Keratinocyte (primary cell): Measurements from ENCODE around the gene NRDE2. TPM values are rescaled to one million over a fixed set of nuclear protein-coding genes. Genes with fewer than 3 reads are reported as not detected.

Source experiments
- DNase-seq: peaks from one replicate; pipeline ENCODE4 v3.0.0-alpha.2; 2011; ENCODE audit warnings: low read depth, missing footprints, low spot score
- FAIRE-seq: peaks from 2 replicates; lab custom pipeline; 2011; peaks lifted over from hg19 to GRCh38; lab: Jason Lieb, UNC
- H2AFZ ChIP-seq: 2 replicates; pipeline ENCODE4 v1.6.0; 2012; ENCODE audit warnings: low read length, control low read depth, inconsistent platforms; ENCODE audit not compliant: control insufficient read depth
- H3K27ac ChIP-seq: 2 replicates; pipeline ENCODE4 v1.5.1; 2011; ENCODE audit warnings: low read length; ENCODE audit not compliant: control insufficient read depth, insufficient read depth
- H3K27me3 ChIP-seq: 3 replicates; pipeline ENCODE4 v1.6.0; 2011; ENCODE audit warnings: low read length; ENCODE audit not compliant: control insufficient read depth, insufficient read depth; ENCODE audit errors: extremely low read depth
- H3K36me3 ChIP-seq, 2 experiments: 2 replicates in 1 of 2; 3 replicates in 1 of 2; pipeline ENCODE4 v1.5.1; 2011; ENCODE audit warnings: low read length in 2 of 2, mild to moderate bottlenecking in 1 of 2; ENCODE audit not compliant: control insufficient read depth in 2 of 2, insufficient read depth in 2 of 2; ENCODE audit errors: extremely low read depth in 1 of 2
- H3K4me1 ChIP-seq: 3 replicates; pipeline ENCODE4 v1.5.1; 2011; ENCODE audit warnings: low read length; ENCODE audit not compliant: control insufficient read depth, insufficient read depth; ENCODE audit errors: extremely low read depth
- H3K4me2 ChIP-seq: 3 replicates; pipeline ENCODE4 v1.6.0; 2011; ENCODE audit warnings: low read depth, low read length; ENCODE audit not compliant: control insufficient read depth, insufficient read depth; ENCODE audit errors: extremely low read depth
- H3K4me3 ChIP-seq, 3 experiments: fragments of 200-600 bp in 1 of 3; sonication (generic) in 1 of 3; 2 replicates in 2 of 3; 3 replicates in 1 of 3; pipeline ENCODE4 v1.5.1; 2011 to 2016; ENCODE audit warnings: low read length in 3 of 3, mild to moderate bottlenecking in 3 of 3, control low read depth in 2 of 3, inconsistent platforms in 1 of 3, low read depth in 1 of 3, mixed read lengths in 1 of 3, mixed run types in 1 of 3, moderate library complexity in 1 of 3; ENCODE audit not compliant: control insufficient read depth in 2 of 3, insufficient read depth in 2 of 3; ENCODE audit errors: extremely low read depth in 1 of 3
- H3K79me2 ChIP-seq: 2 replicates; pipeline ENCODE4 v1.6.0; 2012; ENCODE audit warnings: low read length; ENCODE audit not compliant: control insufficient read depth, insufficient read depth
- H3K9ac ChIP-seq: 3 replicates; pipeline ENCODE4 v1.6.0; 2011; ENCODE audit warnings: low read length; ENCODE audit not compliant: control insufficient read depth, insufficient read depth; ENCODE audit errors: extremely low read depth
- H3K9me1 ChIP-seq: 3 replicates; pipeline ENCODE4 v1.6.0; 2011; ENCODE audit warnings: low read length; ENCODE audit not compliant: control insufficient read depth, insufficient read depth; ENCODE audit errors: extremely low read depth
- H3K9me3 ChIP-seq: 2 replicates; pipeline ENCODE4 v1.5.1; 2012; ENCODE audit warnings: low read depth, low read length; ENCODE audit not compliant: control insufficient read depth
- H4K20me1 ChIP-seq: 3 replicates; pipeline ENCODE4 v1.6.0; 2011; ENCODE audit warnings: low read length; ENCODE audit not compliant: control insufficient read depth, insufficient read depth; ENCODE audit errors: extremely low read depth
- EZH2 ChIP-seq: IDR thresholded peaks from one replicate; pipeline ENCODE4 v1.6.1; 2012; ENCODE audit warnings: inconsistent platforms, mild to moderate bottlenecking, low read length, moderate library complexity
- dilution Hi-C: fragments of 300-500 bp; cut with MboI; formaldehyde crosslinking; loops from one replicate; pipeline ENCODE4 v1.7.0; 2020; ENCODE audit warnings: low sequenced_read_pairs; ENCODE audit not compliant: extremely low pct_ligation_motif_present
- polyA plus RNA-seq, 5 experiments: library from polyadenylated mRNA; depleted of rRNA in 3 of 5; stranded (reverse) in 3 of 5; stranded (forward) in 1 of 5; unstranded in 1 of 5; fragments of >200 nt; gene quantifications; 1 replicate in 1 of 5; 2 replicates in 3 of 5; 3 replicates in 1 of 5; pipeline versions ENCODE4 v1.2.1 to v1.2.3, GENCODE V29; 2011 to 2012; ENCODE audit warnings: missing spikeins in 2 of 5, low read depth in 1 of 5, low replicate concordance in 1 of 5
- TF ChIP-seq, protein P1 (sequence below), 3 experiments: IDR thresholded peaks in 1 of 3; conservative IDR thresholded peaks in 1 of 3; optimal IDR thresholded peaks in 1 of 3; 2 replicates in 2 of 3; 3 replicates in 1 of 3; pipeline versions ENCODE3 to v1.5.1; 2011; ENCODE audit warnings: low read length in 3 of 3, mild to moderate bottlenecking in 3 of 3, moderate library complexity in 2 of 3, control low read depth in 1 of 3, inconsistent platforms in 1 of 3; ENCODE audit not compliant: insufficient read depth in 2 of 3; ENCODE audit errors: extremely low read depth in 1 of 3

The NRDE2 gene
- polyA plus RNA-seq, 1 donor (not counting 4 experiments of a cell fraction or from before 2014, with no cell fraction given): 9.2 TPM

DNA sequence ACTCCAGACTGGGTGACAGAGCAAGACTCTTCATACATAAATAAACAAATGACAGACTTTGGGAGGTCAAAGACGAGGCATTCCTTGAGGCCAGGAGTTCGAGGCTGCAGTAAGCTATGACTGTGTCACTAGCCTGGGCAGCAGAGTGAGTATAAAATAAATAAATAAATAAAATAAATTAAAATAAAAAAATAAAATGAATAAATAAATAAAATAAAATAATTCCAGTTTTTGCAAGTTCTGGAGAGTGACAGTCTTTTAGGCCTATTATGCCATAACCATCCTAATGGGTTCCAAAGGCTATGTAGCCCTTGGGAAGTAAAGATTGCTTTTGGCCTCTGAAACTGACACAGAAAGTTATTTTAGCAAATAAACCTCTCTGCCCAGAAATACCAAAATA is 16.5 kb upstream of the NRDE2 start:
- H2AFZ ChIP-seq: no peak overlapping the region
- H3K27me3 ChIP-seq: no peaks in the 10 kb centered on the region
- H3K79me2 ChIP-seq: no peaks in the 10 kb centered on the region
- no peaks in the 10 kb centered on the region for H3K36me3 ChIP-seq
- FAIRE-seq: no peak
- no peak for DNase-seq
- H3K9me3 ChIP-seq: no peaks in the 10 kb centered on the region
- no peak overlapping the region for H3K4me3 ChIP-seq
- TF ChIP-seq EZH2: no peak
- TF ChIP-seq, protein P1, sequence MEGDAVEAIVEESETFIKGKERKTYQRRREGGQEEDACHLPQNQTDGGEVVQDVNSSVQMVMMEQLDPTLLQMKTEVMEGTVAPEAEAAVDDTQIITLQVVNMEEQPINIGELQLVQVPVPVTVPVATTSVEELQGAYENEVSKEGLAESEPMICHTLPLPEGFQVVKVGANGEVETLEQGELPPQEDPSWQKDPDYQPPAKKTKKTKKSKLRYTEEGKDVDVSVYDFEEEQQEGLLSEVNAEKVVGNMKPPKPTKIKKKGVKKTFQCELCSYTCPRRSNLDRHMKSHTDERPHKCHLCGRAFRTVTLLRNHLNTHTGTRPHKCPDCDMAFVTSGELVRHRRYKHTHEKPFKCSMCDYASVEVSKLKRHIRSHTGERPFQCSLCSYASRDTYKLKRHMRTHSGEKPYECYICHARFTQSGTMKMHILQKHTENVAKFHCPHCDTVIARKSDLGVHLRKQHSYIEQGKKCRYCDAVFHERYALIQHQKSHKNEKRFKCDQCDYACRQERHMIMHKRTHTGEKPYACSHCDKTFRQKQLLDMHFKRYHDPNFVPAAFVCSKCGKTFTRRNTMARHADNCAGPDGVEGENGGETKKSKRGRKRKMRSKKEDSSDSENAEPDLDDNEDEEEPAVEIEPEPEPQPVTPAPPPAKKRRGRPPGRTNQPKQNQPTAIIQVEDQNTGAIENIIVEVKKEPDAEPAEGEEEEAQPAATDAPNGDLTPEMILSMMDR (optimal IDR thresholded peaks at IDR 0.05 in 1 of 3, IDR thresholded peaks at IDR 0.05 in 1 of 3, conservative IDR thresholded peaks at IDR 0.05 in 1 of 3; ENCODE audit: extremely low read depth in 1 of 3, insufficient read depth in 2 of 3, low read length in 3 of 3): no peak
- peaks cover 12% of the 10 kb centered on the region for H3K4me1 ChIP-seq
- H3K9me1 ChIP-seq: no peaks in the 10 kb centered on the region
- H3K9ac ChIP-seq: no peak overlapping the region
- H3K4me2 ChIP-seq: no peak overlapping the region
- H4K20me1 ChIP-seq: no peaks in the 10 kb centered on the region
- dilution Hi-C loops: no loop called here
- no peak overlapping the region for H3K27ac ChIP-seq

DNA sequence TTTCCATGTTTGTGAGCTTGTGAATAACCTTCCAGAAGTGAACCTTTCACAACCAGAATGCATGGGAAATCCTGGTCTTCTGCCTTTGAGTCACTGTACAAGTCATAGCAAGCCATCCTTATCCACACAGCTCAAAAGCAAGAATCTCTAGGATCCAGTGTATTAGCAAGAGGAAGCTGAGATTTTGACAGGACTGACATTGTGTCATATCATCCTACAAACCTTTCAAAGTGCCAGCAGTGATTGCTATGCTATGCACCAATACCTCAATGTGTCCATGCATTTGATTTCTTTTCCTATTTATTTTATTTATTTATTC is 13.5 kb upstream of the NRDE2 start:
- Histone ChIP-seq H3K27ac (no peak overlapping the region), H3K9me1 (no peaks in the 10 kb centered on the region), H4K20me1 (no peaks in the 10 kb centered on the region), H2AFZ (no peak overlapping the region), H3K9ac (no peak overlapping the region), H3K79me2 (no peaks in the 10 kb centered on the region), H3K27me3 (no peaks in the 10 kb centered on the region), H3K4me2 (peak overlapping the region; percentile 27), H3K4me3 (no peak overlapping the region), H3K36me3 (no peaks in the 10 kb centered on the region), H3K4me1 (peaks cover 12% of the 10 kb centered on the region), H3K9me3 (no peaks in the 10 kb centered on the region)
- dilution Hi-C loops: no loop called here
- TF ChIP-seq EZH2: no peak
- TF ChIP-seq, protein P1 (optimal IDR thresholded peaks at IDR 0.05 in 1 of 3, IDR thresholded peaks at IDR 0.05 in 1 of 3, conservative IDR thresholded peaks at IDR 0.05 in 1 of 3; ENCODE audit: extremely low read depth in 1 of 3, insufficient read depth in 2 of 3, low read length in 3 of 3): no peak
- FAIRE-seq (peak; percentile 98), DNase-seq (no peak)
